ENCODE results near the gene SCN3A.

DNA sequence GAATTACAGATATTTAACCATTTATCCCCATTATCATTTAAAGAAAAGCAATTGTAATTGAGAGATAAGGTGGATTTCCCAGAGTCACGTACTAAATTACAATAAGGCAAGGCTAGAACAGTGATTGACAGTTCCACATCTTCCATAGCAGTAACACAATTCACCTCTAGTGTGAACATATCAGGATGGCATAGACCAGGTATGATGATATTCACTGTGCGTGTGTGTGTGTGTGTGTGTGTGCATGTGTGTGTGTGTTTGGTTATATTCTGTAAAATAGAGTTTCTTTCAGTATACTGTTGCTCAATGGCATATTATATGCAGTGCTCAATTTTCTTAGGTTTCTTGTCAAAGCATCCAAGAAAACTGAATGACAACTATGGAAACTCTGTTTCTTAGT, 37.1 kb upstream of the SCN3A start:
- no peak for TF ChIP-seq POLR2AphosphoS5 (IDR thresholded peaks at IDR 0.05)
- no peak for TF ChIP-seq POLR2A (IDR thresholded peaks at IDR 0.05)
- TF ChIP-seq EP300 (IDR thresholded peaks at IDR 0.05) = no peak
- TF ChIP-seq, protein P1, sequence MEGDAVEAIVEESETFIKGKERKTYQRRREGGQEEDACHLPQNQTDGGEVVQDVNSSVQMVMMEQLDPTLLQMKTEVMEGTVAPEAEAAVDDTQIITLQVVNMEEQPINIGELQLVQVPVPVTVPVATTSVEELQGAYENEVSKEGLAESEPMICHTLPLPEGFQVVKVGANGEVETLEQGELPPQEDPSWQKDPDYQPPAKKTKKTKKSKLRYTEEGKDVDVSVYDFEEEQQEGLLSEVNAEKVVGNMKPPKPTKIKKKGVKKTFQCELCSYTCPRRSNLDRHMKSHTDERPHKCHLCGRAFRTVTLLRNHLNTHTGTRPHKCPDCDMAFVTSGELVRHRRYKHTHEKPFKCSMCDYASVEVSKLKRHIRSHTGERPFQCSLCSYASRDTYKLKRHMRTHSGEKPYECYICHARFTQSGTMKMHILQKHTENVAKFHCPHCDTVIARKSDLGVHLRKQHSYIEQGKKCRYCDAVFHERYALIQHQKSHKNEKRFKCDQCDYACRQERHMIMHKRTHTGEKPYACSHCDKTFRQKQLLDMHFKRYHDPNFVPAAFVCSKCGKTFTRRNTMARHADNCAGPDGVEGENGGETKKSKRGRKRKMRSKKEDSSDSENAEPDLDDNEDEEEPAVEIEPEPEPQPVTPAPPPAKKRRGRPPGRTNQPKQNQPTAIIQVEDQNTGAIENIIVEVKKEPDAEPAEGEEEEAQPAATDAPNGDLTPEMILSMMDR (IDR thresholded peaks at IDR 0.05) = no peak
